Neural progenitor cell (in vitro differentiated cells): ENCODE results near the gene SSBP3.

ENCODE experiments used
- EZH2 ChIP-seq: fragments of 200-600 bp; sonication (generic); IDR thresholded peaks from 2 replicates; pipeline ENCODE4 v1.6.1; 2017; ENCODE audit warnings: antibody characterized with exemption, mild to moderate bottlenecking, moderate library complexity
- EZH2phosphoT487 ChIP-seq: fragments of 200-600 bp; sonication (generic); IDR thresholded peaks from 2 replicates; pipeline ENCODE4 v1.6.1; 2017; ENCODE audit warnings: antibody characterized with exemption
- TF ChIP-seq, protein P1 (sequence below): fragments of 200-600 bp; sonication (generic); IDR thresholded peaks from 2 replicates; pipeline ENCODE4 v1.5.1; 2017; ENCODE audit warnings: antibody characterized with exemption, mild to moderate bottlenecking

DNA sequence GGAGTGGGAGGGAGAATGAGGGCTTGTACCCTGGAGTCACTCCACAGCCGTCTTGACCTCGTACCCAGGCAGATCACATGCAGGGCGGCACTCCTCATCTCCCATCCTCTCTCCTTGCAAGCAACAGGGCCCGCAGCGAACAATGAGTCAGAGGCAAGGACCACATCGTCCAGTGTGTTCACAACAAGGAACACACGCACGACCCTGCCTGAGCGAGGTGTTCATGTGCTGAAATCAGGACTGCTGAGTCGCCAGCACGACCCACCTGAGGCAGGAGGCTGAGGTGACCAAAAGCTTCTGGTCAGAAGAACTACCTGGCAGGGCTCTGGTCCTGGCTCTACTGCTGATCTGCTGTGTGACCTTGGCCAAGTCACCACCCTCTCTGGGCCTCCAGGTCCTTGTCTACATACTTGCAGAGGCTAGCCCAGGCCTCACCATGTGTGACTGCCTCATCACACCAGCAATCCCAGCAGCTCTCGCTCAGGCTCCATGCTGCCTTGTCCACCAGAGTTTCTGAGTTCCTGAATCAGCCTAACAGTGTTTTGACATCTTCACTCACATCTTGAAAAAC, 78.0 kb downstream of the SSBP3 start:
- TF ChIP-seq EZH2 (no peak), EZH2phosphoT487 (no peak)
- TF ChIP-seq, protein P1, sequence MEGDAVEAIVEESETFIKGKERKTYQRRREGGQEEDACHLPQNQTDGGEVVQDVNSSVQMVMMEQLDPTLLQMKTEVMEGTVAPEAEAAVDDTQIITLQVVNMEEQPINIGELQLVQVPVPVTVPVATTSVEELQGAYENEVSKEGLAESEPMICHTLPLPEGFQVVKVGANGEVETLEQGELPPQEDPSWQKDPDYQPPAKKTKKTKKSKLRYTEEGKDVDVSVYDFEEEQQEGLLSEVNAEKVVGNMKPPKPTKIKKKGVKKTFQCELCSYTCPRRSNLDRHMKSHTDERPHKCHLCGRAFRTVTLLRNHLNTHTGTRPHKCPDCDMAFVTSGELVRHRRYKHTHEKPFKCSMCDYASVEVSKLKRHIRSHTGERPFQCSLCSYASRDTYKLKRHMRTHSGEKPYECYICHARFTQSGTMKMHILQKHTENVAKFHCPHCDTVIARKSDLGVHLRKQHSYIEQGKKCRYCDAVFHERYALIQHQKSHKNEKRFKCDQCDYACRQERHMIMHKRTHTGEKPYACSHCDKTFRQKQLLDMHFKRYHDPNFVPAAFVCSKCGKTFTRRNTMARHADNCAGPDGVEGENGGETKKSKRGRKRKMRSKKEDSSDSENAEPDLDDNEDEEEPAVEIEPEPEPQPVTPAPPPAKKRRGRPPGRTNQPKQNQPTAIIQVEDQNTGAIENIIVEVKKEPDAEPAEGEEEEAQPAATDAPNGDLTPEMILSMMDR = no peak
